ENCODE results near the gene DSTN.

DSTN gene

GRCh38 chr20:17625246-17626051, 55.6 kb downstream of the DSTN start:
- DNase-seq: no peak

GRCh38 chr20:17626217-17627007, 56.5 kb downstream of the DSTN start:
- no peak for DNase-seq

DNA sequence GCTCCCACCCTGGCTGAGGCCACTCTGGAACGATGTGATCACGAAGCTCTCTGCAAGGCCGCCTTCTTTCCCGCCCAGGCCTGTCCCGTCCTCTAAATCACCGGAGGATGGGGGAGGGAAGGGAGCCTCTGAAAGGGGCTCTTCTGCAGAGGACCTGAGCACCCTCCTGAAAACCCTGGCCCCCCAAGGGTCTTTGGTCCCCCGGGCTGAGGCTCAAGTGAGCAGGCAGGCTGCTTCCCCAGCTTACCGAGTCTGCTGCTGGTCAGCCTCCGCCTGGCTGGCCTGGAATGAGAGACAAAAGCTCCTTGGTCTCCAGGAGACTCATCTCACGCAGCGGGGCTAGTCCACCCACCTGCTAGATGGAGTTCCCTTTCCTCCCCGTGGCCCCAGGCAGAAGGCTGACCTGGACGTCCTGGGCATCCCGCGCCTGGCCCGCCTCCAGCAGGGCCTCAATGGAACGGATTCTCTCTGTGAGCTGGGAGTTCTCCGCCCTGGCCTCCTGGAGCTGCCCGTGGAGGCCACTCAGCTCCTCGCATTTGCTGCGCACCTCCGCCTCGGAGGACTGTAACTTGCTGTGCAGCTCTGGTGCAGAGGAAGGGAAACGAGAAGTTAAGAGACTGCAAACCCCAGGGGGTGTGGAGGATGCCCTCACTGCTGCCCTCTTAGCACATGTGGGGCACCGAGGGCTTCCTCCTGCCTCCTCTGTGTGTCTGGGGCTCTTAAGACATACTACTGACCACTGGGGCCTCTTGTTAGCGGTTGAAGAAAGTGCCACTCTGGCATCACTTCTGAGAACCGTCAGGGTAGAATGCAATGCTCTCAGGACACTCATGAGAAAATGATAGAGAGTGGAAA, 57.5 kb downstream of the DSTN start:
- no peak for DNase-seq

GRCh38 chr20:17628101-17628841, 58.4 kb downstream of the DSTN start:
- no peak for DNase-seq

DNA sequence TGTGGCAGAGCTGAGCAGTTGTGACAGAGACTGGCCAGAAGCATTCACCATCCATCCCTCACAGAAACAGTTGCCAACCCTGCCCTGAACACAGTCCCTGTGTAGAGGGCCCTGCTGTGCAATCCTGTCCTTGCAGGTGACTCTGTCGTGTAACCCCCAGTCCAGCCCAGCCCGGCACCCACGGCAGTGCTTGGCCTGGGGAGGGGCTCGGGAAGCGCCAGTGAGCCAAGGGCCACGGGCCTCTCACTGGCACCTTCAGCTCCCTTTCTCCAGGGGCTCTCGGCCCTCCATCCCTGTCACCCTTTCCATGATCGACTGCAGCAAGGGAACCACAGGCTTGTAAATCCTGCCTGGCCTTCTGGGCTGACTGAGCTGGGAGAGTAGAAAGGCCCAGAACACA, 59.1 kb downstream of the DSTN start:
- DNase-seq: no peak

- DNase-seq: no peak
Observed at GRCh38 chr20:17629678-17630089, 59.8 kb downstream of the DSTN start.

DNA sequence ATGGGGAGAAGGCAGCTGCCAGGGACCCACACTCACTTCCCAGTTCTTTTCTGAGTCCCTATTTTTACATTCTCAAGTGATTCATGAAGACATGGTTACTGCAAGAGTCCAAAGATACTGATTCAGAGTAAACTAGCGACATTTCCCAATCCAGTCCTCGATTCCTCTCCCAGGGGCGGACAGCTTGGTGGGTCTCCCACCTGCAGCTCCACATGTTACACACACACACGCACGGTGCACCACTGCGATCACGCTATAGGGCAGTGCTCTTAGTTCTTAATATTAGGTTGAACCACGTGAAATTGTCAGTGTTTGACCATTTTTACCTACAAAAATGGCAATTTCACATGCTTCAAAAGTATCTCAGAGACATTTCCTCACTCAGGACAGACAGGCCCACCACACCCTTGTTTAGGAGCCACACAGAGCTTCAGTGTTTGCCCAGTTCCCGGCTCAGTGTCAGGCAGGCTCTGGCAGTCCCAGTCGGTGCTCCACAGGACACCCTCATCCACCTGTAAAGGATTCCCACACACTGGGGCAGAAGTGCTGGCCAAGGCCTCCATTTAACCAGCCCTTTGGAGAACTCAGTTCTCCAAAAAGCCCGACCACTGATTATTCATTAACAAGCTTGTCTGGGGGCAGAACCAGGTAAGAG, 60.4 kb downstream of the DSTN start:
- DNase-seq: no peak

- no peak for DNase-seq
Observed at GRCh38 chr20:17630806-17631195, 60.9 kb downstream of the DSTN start.

DNA sequence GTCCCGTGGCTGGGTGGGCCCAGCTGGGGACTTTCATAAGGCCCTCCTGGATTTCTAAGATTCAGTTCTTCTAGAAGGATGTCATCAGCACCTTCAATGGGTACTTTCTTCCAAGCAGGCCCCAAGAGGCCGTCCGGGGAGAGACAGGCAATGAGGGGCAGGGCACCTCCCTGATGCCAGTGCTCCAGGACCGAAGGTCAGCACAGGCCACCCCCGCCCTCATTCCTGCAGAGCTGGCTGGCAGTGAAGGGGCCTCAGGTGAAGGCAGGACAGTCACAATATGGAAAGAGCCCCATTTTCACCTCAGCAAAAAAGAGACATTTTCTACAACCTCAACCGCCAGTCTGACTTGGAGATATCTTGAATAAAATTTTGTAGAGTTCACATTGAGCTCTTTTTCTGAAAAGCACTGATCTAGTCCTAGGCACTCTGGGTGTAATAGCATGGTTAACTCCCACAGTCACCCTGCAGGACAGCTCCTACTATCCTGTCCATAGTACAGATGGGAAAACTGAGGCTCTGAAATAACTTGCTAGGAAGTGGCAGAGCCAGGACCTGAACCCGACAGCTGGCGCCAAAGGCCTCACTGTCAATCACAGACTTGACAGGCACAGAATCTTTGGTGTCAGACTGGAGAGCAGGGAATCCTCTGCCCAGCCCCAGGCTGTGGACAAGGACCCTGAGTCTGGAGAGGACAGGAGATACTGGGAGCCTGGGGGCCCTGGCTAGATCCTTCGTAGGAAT, 61.9 kb downstream of the DSTN start:
- no peak for DNase-seq

- DNase-seq: no peak
Observed at GRCh38 chr20:17633221-17633849, 63.5 kb downstream of the DSTN start.

- DNase-seq: no peak
Observed at GRCh38 chr20:17633850-17634500, 64.1 kb downstream of the DSTN start.

DNA sequence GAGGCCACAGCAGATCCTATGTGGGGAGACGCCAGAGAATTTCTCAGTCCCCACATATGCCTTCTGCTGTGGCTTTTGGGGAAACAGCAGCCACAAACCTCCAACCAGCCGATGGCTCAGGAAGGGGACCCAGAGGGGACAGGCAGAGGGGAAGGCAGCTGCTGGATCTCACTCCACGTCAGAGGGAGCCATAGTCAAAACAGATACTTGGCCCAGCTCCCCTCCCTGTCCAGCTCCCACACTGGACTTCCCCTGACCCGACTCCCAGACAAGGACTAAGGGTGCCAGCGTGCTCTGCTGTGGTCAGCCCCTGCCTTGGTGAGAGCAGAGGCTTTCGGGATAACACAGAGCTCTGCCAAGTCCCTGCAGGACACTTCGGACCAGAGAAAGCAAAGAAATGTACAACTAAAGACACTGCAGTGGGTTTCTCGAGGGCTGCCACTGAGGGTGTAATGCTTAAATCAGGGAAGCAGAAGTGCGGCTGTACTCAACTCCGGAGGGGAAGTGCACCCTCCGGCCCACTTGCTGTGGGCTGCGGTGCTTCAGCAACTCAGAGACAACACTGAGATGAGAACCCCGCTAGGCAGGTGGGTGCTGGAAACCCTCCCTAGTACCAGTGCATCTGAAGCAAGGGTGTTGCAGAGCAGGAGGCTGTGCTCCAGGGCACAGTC, 64.9 kb downstream of the DSTN start:
- DNase-seq: no peak

- DNase-seq: no peak
Observed at GRCh38 chr20:17635332-17636244, 65.7 kb downstream of the DSTN start.

DNA sequence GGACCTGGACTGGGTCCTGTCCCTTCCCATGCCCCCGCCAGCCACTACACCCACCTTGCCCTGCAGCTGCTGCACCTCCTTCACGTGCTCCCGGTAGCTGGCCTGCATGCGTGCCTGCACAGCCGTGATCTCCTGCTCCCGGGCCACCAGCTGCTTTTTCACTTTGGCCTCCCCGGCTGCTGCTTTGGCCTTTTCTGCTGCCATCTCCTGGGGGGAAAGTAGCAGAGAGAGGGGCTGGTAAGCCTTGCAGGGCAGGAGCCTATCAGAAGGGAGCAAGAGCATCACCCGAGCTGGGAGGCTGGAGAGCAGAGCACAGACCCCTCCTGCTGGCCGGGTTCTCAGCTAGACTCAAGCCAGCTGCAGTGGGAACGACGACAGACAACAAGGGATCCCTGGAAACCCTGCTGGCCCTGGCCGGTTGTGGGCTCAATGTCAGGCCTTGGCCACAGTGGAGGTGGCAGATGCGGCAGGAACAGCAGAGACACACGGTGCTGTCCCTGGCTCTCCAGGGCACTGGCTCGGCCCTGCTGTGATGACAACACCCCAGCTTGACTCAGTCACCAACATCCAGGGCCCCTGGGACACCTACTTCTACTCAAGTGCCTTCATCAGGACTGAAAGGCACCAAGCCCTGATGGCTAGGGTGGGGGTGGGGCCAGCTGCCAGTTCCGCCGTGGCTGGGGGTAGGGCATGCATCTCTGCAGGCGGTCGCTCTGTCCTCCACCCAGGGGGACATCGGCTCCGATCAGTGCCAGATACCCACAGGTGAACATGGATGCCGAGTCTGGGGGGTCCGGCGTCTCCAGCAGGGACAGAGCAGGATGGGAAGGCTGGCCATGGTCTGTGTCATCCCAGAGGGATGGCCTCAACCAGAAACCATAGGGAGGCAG, 66.9 kb downstream of the DSTN start:
- DNase-seq: no peak

GRCh38 chr20:17637413-17637780, 67.5 kb downstream of the DSTN start:
- no peak for DNase-seq

DNA sequence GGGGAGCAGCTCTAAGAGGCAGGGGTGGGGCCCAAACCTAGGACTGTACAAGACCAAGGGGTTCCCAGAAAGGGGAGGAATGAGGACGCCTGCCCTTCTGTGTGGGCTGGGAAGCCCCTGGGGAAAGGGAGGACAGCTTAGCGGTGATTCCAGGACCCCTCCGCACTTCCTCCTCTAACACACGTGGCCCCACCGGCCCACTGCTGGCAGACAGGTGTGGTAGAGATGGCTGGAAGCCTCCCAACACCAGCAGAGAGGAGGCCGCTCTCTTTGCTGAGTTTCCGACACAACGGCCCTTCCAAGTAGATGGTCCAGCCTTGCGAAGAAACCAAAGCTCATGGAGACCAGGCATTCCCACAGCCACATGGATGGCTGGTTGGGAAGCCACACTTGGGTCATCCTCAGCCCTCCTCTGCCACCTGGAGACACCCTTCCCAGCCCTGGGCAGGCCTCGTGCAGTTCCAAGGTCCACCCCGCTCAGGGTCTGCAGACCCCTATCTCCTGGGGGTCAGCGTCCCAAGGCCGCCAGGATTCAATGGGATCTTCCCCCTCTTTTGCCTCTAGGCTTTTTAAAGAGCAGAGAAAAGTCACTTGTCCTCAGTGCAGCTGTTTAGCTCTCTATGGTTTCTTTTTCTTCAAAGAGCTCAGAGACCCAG, 68.2 kb downstream of the DSTN start:
- no peak for DNase-seq

DNA sequence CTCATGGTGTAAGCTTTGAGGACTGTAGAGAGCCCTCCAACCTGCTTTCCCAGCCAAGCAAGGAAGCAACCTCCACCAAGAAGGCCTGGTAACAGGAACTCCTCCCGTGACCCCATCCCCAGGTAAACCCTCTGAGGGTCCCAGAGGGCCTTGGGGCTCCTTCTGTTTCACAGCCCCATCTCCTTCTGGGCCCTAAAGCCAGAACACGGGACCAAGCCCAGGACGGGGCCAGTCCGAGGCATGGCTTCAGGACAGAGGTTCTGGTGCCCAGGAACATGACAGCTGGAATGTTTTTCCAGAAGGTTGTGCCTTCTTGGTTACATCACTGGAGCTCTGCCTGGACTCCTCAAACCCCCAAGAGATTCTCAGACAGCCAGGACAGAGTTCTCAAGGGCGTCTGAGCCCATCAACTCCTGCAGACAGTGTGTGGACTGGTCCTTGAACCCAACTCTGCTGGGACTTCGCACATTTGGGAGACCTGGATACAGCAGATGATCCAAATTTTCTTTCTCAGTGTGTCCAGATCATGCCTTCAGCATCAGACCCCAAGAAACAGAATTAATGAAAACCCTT, 69.0 kb downstream of the DSTN start:
- no peak for DNase-seq
